NT2/D1 (cell line): ENCODE data around the gene NELFE.
"Not testable (repeated sequence)": the region's sequence is repeated elsewhere in the genome, so short reads cannot be mapped to it uniquely, and the experiment has no call there.

Experiments
- SUZ12 ChIP-seq: IDR thresholded peaks from 2 replicates; pipeline ENCODE4 v1.6.1; 2011; ENCODE audit not compliant: insufficient read length, insufficient read depth; ENCODE audit errors: extremely low read depth
- ZNF274 ChIP-seq: IDR thresholded peaks from 2 replicates; pipeline ENCODE4 v1.6.1; 2011; ENCODE audit warnings: mild to moderate bottlenecking, low read depth, low read length

- not testable (repeated sequence) for TF ChIP-seq SUZ12, ZNF274
Observed at GRCh38 chr6:31909298-31909697, 49.5 kb downstream of the NELFE start.
